ENCODE data around the gene MAP4K4. TPM values are rescaled to one million over a fixed set of nuclear protein-coding genes. Genes with fewer than 3 reads are reported as not detected.

The MAP4K4 gene
- total RNA-seq, 2 experiments from 2014 or later: 92.8 to 94.0 TPM

DNA sequence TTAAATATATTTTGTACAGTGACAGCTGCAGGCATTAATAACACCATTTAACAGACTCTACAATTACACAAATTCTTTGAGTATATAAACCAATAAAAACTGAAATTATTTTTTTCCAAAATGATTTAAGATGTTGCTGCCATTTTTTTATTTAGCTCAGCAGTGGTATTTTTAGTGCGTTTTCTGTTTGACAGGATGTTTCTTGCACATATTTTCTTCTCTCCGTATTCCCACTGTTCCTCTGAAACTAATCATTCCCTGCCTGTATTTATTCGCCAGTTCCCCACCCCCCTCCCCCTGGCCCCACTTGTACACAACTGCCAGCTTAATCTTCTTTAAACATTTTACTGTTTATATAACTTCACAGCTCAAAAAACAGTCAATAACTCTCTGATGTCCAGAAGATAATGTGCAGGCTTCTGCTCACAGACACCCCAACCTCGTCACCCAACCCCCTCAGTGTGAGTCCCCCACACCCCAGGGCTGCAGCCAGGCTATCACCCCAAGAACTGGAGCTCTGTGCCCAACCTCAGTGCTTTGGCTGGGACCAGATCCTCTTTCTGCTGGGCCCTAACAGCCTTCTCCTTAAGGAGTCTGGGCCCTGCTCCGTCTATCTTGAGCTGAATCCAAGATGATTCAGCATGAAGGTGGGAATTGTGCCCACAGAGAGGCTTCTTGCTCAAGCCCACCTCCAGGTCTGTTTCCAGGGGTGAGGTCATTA lies 41.6 kb upstream of the MAP4K4 start:
- Histone ChIP-seq H3K27me3 (ENCODE audit: control insufficient read depth in 1 of 2, insufficient read depth in 2 of 2, low read length in 2 of 2) (no peaks in the 10 kb centered on the region), H3K27ac (ENCODE audit: low read depth in 1 of 2, low read length in 2 of 2) (no peak overlapping the region), H3K4me1 (ENCODE audit: insufficient read depth, low read length) (peaks cover 17% of the 10 kb centered on the region), H3K9me3 (ENCODE audit: control insufficient read depth in 1 of 2, insufficient read depth in 1 of 2, low read length in 2 of 2) (no peaks in the 10 kb centered on the region), H3K4me3 (ENCODE audit: low read length) (no peak overlapping the region), H3K36me3 (ENCODE audit: insufficient read depth, low read length) (no peaks in the 10 kb centered on the region)
- Mint-ChIP-seq H3K36me3 (ENCODE audit: low read depth) (no peaks in the 10 kb centered on the region), H3K9me3 (peaks cover 3% of the 10 kb centered on the region), H3K27ac (no peak overlapping the region), H3K4me1 (ENCODE audit: low read depth) (peaks cover 8% of the 10 kb centered on the region), H3K27me3 (no peaks in the 10 kb centered on the region), H3K4me3 (no peak overlapping the region)
- ChIA-PET CTCF (interaction anchor here (1.2 kb wide), 1 partner anchor 715 kb away, joined by 3 read pairs; no protein-coding TSS in a partner anchor), POLR2A (interaction anchor here (0.9 kb wide), 1 partner anchor 10 kb away, joined by 3 read pairs; no protein-coding TSS in a partner anchor)
- intact Hi-C loops (cut with DNase I, micrococcal nuclease): loop anchor here in 1 of 2 experiments (10.0 kb wide), 1 partner anchor 81 kb away; no protein-coding TSS in a partner anchor
- ATAC-seq (ENCODE audit: poor library complexity) (no peak), DNase-seq (no peak)
- TF ChIP-seq, protein P1, sequence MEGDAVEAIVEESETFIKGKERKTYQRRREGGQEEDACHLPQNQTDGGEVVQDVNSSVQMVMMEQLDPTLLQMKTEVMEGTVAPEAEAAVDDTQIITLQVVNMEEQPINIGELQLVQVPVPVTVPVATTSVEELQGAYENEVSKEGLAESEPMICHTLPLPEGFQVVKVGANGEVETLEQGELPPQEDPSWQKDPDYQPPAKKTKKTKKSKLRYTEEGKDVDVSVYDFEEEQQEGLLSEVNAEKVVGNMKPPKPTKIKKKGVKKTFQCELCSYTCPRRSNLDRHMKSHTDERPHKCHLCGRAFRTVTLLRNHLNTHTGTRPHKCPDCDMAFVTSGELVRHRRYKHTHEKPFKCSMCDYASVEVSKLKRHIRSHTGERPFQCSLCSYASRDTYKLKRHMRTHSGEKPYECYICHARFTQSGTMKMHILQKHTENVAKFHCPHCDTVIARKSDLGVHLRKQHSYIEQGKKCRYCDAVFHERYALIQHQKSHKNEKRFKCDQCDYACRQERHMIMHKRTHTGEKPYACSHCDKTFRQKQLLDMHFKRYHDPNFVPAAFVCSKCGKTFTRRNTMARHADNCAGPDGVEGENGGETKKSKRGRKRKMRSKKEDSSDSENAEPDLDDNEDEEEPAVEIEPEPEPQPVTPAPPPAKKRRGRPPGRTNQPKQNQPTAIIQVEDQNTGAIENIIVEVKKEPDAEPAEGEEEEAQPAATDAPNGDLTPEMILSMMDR (IDR thresholded peaks at IDR 0.05): no peak

- H3K27ac Mint-ChIP-seq: no peak overlapping the region
- no peak for DNase-seq
- no peaks in the 10 kb centered on the region for H3K9me3 Mint-ChIP-seq
- POLR2A ChIA-PET: no interaction called here
- Histone ChIP-seq H3K4me1 (ENCODE audit: insufficient read depth, low read length) (peaks cover under 1% of the 10 kb centered on the region), H3K9me3 (ENCODE audit: control insufficient read depth in 1 of 2, insufficient read depth in 1 of 2, low read length in 2 of 2) (no peaks in the 10 kb centered on the region), H3K27me3 (ENCODE audit: control insufficient read depth in 1 of 2, insufficient read depth in 2 of 2, low read length in 2 of 2) (no peaks in the 10 kb centered on the region), H3K4me3 (ENCODE audit: low read length) (no peak overlapping the region), H3K36me3 (ENCODE audit: insufficient read depth, low read length) (no peaks in the 10 kb centered on the region), H3K27ac (ENCODE audit: low read depth in 1 of 2, low read length in 2 of 2) (no peak overlapping the region)
- CTCF ChIA-PET: no interaction called here
- no peaks in the 10 kb centered on the region for H3K36me3 Mint-ChIP-seq (ENCODE audit: low read depth)
- intact Hi-C loops (cut with DNase I, micrococcal nuclease): loop anchor here in 1 of 2 experiments (10.0 kb wide), 1 partner anchor 83 kb away; no protein-coding TSS in a partner anchor
- no peak overlapping the region for H3K4me3 Mint-ChIP-seq
- H3K27me3 Mint-ChIP-seq: no peaks in the 10 kb centered on the region
- TF ChIP-seq, protein P1 (IDR thresholded peaks at IDR 0.05): no peak
- no peak for ATAC-seq (ENCODE audit: poor library complexity)
- no peaks in the 10 kb centered on the region for H3K4me1 Mint-ChIP-seq (ENCODE audit: low read depth)
These were observed 39.7 kb upstream of the MAP4K4 start for GRCh38 chr2:101657787-101658186.

- Histone ChIP-seq H3K4me1 (ENCODE audit: insufficient read depth, low read length) (no peaks in the 10 kb centered on the region), H3K4me3 (ENCODE audit: low read length) (no peak overlapping the region), H3K27ac (ENCODE audit: low read depth in 1 of 2, low read length in 2 of 2) (no peak overlapping the region), H3K9me3 (ENCODE audit: control insufficient read depth in 1 of 2, insufficient read depth in 1 of 2, low read length in 2 of 2) (no peaks in the 10 kb centered on the region), H3K27me3 (ENCODE audit: control insufficient read depth in 1 of 2, insufficient read depth in 2 of 2, low read length in 2 of 2) (no peaks in the 10 kb centered on the region), H3K36me3 (ENCODE audit: insufficient read depth, low read length) (no peaks in the 10 kb centered on the region)
- no peaks in the 10 kb centered on the region for H3K36me3 Mint-ChIP-seq (ENCODE audit: low read depth)
- H3K9me3 Mint-ChIP-seq: no peaks in the 10 kb centered on the region
- ATAC-seq (ENCODE audit: poor library complexity) (no peak), DNase-seq (no peak)
- TF ChIP-seq, protein P1 (IDR thresholded peaks at IDR 0.05): no peak
- H3K4me1 Mint-ChIP-seq (ENCODE audit: low read depth): no peaks in the 10 kb centered on the region
- ChIA-PET CTCF (no interaction called here), POLR2A (no interaction called here)
- H3K27me3 Mint-ChIP-seq: no peaks in the 10 kb centered on the region
- no peak overlapping the region for H3K4me3 Mint-ChIP-seq
- intact Hi-C loops (cut with DNase I, micrococcal nuclease): loop anchor here in 1 of 2 experiments (10.0 kb wide), 1 partner anchor 84 kb away; no protein-coding TSS in a partner anchor
- H3K27ac Mint-ChIP-seq: no peak overlapping the region
These were observed 39.1 kb upstream of the MAP4K4 start for GRCh38 chr2:101658387-101658786.

Measured in CD4-positive, alpha-beta T cell (primary cell).